C4-2B (cell line): ENCODE results near the gene CSAD.

Experiments used
- H3K27ac ChIP-seq: fragments of 450-650 bp; 2 replicates; pipeline ENCODE4 v1.5.1; 2017
- ZFX ChIP-seq: fragments of 450-650 bp; IDR thresholded peaks from 2 replicates; pipeline ENCODE4 v1.6.1; 2017
- TF ChIP-seq, protein P1 (sequence below): fragments of 450-650 bp; conservative IDR thresholded peaks from 2 replicates; pipeline ENCODE4 v1.5.1; 2017; ENCODE audit warnings: mild to moderate bottlenecking

Gene CSAD

GRCh38 chr12:53147181-53147580 is 33.5 kb downstream of the CSAD start:
- H3K27ac ChIP-seq = no peak overlapping the region
- TF ChIP-seq, protein P1, sequence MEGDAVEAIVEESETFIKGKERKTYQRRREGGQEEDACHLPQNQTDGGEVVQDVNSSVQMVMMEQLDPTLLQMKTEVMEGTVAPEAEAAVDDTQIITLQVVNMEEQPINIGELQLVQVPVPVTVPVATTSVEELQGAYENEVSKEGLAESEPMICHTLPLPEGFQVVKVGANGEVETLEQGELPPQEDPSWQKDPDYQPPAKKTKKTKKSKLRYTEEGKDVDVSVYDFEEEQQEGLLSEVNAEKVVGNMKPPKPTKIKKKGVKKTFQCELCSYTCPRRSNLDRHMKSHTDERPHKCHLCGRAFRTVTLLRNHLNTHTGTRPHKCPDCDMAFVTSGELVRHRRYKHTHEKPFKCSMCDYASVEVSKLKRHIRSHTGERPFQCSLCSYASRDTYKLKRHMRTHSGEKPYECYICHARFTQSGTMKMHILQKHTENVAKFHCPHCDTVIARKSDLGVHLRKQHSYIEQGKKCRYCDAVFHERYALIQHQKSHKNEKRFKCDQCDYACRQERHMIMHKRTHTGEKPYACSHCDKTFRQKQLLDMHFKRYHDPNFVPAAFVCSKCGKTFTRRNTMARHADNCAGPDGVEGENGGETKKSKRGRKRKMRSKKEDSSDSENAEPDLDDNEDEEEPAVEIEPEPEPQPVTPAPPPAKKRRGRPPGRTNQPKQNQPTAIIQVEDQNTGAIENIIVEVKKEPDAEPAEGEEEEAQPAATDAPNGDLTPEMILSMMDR = no peak
- no peak for TF ChIP-seq ZFX

DNA sequence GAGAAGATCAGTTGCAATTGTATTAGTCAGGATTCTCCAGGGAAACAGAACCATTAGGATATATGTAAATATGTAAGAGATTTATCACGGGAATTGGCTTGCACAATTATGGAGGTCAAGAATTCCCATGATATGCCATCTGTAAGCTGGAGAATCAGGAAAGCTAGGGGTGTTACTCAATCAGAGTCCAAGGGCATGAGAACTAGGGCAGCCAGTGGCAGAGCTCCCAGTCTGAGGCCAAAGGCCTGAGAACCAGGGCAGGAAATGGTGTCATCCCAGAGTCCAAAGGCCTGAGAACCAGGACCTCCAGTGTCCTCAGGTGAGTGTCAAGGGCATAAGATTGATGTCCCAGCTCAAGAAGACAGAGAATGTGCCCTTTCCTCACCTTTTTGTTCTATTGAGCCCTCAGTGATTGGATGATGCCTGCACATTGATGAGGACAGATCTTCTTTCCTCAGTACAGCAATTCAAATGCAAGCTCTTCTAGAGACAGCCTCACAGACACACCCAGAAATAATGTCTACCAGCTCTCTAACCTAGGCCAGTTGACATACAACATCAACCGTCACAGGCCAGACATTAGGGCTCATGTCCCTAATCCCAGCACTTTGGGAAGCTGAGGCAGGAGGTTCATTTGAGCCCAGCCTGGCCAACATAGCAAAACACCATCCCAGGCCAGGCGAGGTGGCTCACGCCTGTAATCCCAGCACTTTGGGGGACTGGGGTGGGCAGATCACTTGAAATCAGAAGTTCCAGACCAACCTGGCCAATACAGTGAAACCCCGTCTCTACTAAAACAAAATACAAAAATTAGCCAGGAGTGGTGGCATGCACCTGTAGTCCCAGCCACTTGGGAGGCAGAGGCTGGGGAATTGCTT is 35.1 kb downstream of the CSAD start:
- no peak for TF ChIP-seq ZFX
- TF ChIP-seq, protein P1 = no peak
- no peak overlapping the region for H3K27ac ChIP-seq

GRCh38 chr12:53143355-53143754 is 37.4 kb downstream of the CSAD start:
- TF ChIP-seq, protein P1 = no peak
- TF ChIP-seq ZFX = no peak
- no peak overlapping the region for H3K27ac ChIP-seq

- TF ChIP-seq, protein P1 = no peak
- no peak for TF ChIP-seq ZFX
Observed at GRCh38 chr12:53133722-53134121, 47.0 kb downstream of the CSAD start.

DNA sequence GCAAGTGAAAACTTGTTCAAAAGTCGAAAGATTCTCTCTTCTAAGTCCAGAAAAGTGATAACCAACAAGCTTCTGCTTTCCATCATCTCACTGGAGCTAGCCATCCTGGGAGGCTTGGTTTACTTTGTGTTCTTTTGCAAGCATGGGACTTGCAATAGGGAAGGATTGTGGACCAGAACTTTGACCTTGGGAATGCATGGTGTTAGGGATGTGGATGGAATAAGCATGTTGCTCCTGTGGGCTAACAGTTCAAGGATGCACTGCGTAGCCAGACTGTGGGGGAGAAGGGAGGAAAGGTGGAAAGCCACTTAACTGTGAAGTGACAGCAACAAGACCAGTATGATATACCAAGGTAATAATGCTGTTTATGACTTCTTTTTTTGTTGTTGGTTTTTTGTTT is 48.9 kb downstream of the CSAD start:
- TF ChIP-seq ZFX = no peak
- TF ChIP-seq, protein P1 = no peak
- no peak overlapping the region for H3K27ac ChIP-seq

More at GRCh38 chr12:53133722-53134121, 47.0 kb downstream of the CSAD start:
- H3K27ac ChIP-seq = no peak overlapping the region

GRCh38 chr12:53128780-53129569 is 51.8 kb downstream of the CSAD start:
- TF ChIP-seq, protein P1 = no peak
- TF ChIP-seq ZFX = no peak
- H3K27ac ChIP-seq = no peak overlapping the region

DNA sequence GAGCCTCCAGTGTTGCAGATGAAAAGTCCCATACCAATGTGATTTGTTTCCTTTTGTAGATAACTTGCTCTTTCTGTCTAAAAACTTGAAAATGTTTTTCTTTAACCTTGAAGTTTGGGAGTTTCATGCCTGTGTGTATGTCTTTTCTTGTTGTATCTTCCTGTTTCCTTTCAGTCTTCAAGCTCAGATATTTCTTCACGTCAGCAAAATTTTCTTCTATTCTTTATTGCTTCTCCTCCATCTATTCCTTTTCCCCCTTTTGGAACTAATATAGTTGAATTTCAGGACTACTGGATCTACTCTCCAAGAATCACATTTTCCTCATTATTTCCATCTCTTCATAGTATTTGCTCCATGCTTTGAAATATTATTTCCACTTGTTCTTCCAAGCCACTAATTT is 53.6 kb downstream of the CSAD start:
- no peak for TF ChIP-seq ZFX
- TF ChIP-seq, protein P1 = no peak

More for the DNA sequence above, 53.6 kb downstream of the CSAD start:
- no peak overlapping the region for H3K27ac ChIP-seq
